Prostate gland (tissue), 2 donors: ENCODE results near the gene MAGI2. TPM values are rescaled to one million over a fixed set of nuclear protein-coding genes. Genes with fewer than 3 reads are reported as not detected.

Source experiments
- DNase-seq: peaks from one replicate; pipeline ENCODE4 v3.0.0-alpha.2; 2019; ENCODE audit warnings: low spot score
- H3K27ac ChIP-seq, 2 donors: fragments of 200-600 bp; sonication (generic); 2 replicates each; pipeline ENCODE4 v1.5.1; 2017 to 2019
- H3K27me3 ChIP-seq: fragments of 200-600 bp; sonication (generic); replicated peaks from 2 replicates; pipeline ENCODE4 v1.5.1; 2019; ENCODE audit not compliant: insufficient read depth
- H3K36me3 ChIP-seq, 2 donors: fragments of 200-600 bp; sonication (generic); 1 replicate in 1 of 2; 2 replicates in 1 of 2; pipeline versions ENCODE4 v1.5.1 to v1.8.1; 2017 to 2019
- H3K4me1 ChIP-seq: fragments of 200-600 bp; sonication (generic); replicated peaks from 2 replicates; pipeline ENCODE4 v1.5.1; 2019
- H3K4me3 ChIP-seq, 2 donors: fragments of 200-600 bp; sonication (generic); 2 replicates each; pipeline ENCODE4 v1.5.1; 2017 to 2019
- H3K9me3 ChIP-seq: fragments of 200-600 bp; sonication (generic); 2 replicates; pipeline ENCODE4 v1.5.1; 2017
- POLR2A ChIP-seq: fragments of 450-650 bp; IDR thresholded peaks from one replicate; pipeline ENCODE4 v1.6.1; 2016; ENCODE audit warnings: antibody characterized with exemption, mild to moderate bottlenecking
- POLR2AphosphoS5 ChIP-seq: sonication (generic); formaldehyde crosslinking; IDR thresholded peaks from one replicate; pipeline ENCODE4 v1.6.1; 2017; ENCODE audit warnings: antibody characterized with exemption
- WGBS: methylation state at CpG from one replicate; pipeline ENCODE4 v1.1.5; 2018; 5-methylcytosine and 5-hydroxymethylcytosine counted together
- intact Hi-C: fragments of 100-400 bp; cut with DNase I; formaldehyde crosslinking; loops from one replicate; pipeline ENCODE4 v1.14.2; 2022
- total RNA-seq, 2 donors: library from RNA; depleted of rRNA; stranded (reverse); fragments of >200 nt; gene quantifications; one replicate each; pipeline ENCODE4 v1.1.0, GENCODE V29; 2016
- TF ChIP-seq, protein P1 (sequence below), 4 experiments: fragments of 200-600 bp in 2 of 4; fragments of 450-650 bp in 2 of 4; sonication (generic) in 2 of 4; IDR thresholded peaks; 1 replicate in 3 of 4; 2 replicates in 1 of 4; pipeline ENCODE4 v1.5.1; 2016 to 2019; ENCODE audit warnings: antibody characterized with exemption in 4 of 4, mild to moderate bottlenecking in 2 of 4, moderate library complexity in 2 of 4

The MAGI2 gene
- total RNA-seq, 2 donors from 2014 or later, result 27.1 to 31.3 TPM

DNA sequence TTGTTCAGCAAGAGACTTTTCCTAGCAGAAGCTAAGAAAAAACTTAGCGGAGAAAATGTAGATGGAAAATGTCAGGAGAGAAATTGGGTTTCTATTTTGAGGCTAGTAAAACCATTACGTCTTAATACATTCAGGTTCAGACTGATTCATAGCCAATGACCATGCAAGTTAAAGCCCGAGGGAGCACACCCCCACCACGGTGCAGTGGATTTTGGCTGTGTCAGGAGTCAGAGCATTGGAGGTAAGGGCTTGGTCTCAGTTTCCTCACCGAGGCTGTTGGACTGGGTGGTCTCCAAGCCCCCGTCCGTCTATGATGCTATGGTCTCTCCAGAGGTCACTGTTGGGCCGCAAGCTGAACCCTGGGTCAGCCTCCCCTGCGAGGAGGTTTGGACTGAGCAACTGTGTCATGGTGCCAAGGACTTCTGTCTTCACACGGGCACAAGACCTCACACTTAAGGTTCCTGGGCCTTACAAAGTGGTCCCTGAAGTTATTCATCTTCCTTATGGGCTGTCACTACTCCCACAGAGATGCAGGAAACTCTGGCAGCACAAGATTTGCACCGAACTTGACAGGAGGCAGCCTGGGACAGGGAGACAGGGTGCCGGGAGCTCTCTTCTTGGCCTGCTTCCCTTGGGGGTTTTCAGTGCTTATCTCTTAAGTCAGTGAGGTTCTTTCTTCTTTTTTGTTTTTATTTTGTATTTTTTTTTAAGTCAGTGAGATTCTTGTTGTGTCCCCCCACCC, 1468.1 kb downstream of the MAGI2 start:
- H3K27me3 ChIP-seq, result peaks cover 2% of the 10 kb centered on the region
- no peak overlapping the region for H3K27ac ChIP-seq
- H3K9me3 ChIP-seq, result no peaks in the 10 kb centered on the region
- no peak overlapping the region for H3K4me3 ChIP-seq
- no peaks in the 10 kb centered on the region for H3K36me3 ChIP-seq
- TF ChIP-seq POLR2AphosphoS5 (no peak), POLR2A (no peak)
- TF ChIP-seq, protein P1, sequence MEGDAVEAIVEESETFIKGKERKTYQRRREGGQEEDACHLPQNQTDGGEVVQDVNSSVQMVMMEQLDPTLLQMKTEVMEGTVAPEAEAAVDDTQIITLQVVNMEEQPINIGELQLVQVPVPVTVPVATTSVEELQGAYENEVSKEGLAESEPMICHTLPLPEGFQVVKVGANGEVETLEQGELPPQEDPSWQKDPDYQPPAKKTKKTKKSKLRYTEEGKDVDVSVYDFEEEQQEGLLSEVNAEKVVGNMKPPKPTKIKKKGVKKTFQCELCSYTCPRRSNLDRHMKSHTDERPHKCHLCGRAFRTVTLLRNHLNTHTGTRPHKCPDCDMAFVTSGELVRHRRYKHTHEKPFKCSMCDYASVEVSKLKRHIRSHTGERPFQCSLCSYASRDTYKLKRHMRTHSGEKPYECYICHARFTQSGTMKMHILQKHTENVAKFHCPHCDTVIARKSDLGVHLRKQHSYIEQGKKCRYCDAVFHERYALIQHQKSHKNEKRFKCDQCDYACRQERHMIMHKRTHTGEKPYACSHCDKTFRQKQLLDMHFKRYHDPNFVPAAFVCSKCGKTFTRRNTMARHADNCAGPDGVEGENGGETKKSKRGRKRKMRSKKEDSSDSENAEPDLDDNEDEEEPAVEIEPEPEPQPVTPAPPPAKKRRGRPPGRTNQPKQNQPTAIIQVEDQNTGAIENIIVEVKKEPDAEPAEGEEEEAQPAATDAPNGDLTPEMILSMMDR (IDR thresholded peaks at IDR 0.05), result no peak
- no peaks in the 10 kb centered on the region for H3K4me1 ChIP-seq
- intact Hi-C loops, result no loop called here
- DNase-seq, result no peak
- 77% methylated on average over 12 of the region's 12 CpGs for WGBS

DNA sequence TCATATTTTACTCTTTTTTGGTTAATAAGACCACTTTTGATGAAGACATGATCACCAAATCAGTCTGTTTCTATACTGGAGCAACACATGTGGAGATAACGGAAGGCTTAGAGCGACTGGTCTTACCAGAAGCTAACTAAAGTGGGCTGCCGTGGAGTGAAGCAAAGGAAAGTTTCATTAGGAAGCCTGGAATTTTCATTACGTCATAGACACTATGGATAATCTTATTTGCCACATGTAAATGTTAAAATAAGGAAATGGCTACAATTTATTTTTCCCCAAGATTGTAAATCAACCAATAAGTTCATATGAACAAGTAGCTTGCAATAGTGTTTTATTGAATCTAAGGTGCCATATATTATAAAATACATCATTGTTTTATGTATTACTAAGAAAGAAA, 1469.5 kb downstream of the MAGI2 start:
- no peak for DNase-seq
- no peaks in the 10 kb centered on the region for H3K4me1 ChIP-seq
- H3K9me3 ChIP-seq, result no peaks in the 10 kb centered on the region
- H3K4me3 ChIP-seq, result no peak overlapping the region
- no peaks in the 10 kb centered on the region for H3K36me3 ChIP-seq
- H3K27me3 ChIP-seq, result peaks cover 2% of the 10 kb centered on the region
- TF ChIP-seq POLR2A (no peak), POLR2AphosphoS5 (no peak)
- TF ChIP-seq, protein P1 (IDR thresholded peaks at IDR 0.05), result no peak
- intact Hi-C loops, result no loop called here
- 90% methylated on average over 4 of the region's 4 CpGs for WGBS
- H3K27ac ChIP-seq, result no peak overlapping the region

DNA sequence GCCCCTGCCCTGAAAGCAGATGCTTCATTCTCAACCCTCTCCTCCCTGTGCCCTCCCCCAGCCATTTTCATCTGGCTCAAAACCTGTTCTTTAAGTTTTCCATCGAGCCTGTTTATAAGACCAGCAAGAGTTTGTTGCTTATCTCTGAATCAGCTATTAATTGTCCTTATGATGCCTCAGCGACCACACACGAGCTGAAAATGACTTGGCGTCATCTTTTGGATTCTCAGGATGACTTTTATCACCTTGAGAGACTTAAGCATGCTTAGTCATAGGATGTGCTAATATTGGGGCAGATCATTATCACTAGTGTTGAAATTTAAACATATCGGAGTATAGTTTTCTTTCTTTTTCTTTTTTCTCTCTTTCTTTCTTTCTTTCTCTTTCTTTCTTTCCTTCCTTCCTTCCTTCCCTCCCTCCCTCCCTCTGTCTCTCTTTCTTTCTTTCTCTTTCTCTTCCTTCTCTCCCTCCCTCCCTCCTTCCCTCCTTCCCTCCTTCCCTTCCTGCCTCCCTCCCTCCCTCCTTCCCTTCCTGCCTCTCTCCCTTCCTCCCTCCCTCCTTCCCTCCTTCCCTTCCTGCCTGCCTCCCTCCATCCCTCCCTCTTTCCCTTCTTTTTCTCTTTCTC, 1470.4 kb downstream of the MAGI2 start:
- Histone ChIP-seq H3K9me3 (no peaks in the 10 kb centered on the region), H3K27ac (no peak overlapping the region), H3K36me3 (no peaks in the 10 kb centered on the region), H3K4me3 (no peak overlapping the region), H3K27me3 (peaks cover 2% of the 10 kb centered on the region), H3K4me1 (no peaks in the 10 kb centered on the region)
- no peak for DNase-seq
- intact Hi-C loops, result no loop called here
- TF ChIP-seq, protein P1 (IDR thresholded peaks at IDR 0.05), result no peak
- no peak for TF ChIP-seq POLR2AphosphoS5
- TF ChIP-seq POLR2A, result no peak
- 45% methylated on average over 5 of the region's 5 CpGs for WGBS

DNA sequence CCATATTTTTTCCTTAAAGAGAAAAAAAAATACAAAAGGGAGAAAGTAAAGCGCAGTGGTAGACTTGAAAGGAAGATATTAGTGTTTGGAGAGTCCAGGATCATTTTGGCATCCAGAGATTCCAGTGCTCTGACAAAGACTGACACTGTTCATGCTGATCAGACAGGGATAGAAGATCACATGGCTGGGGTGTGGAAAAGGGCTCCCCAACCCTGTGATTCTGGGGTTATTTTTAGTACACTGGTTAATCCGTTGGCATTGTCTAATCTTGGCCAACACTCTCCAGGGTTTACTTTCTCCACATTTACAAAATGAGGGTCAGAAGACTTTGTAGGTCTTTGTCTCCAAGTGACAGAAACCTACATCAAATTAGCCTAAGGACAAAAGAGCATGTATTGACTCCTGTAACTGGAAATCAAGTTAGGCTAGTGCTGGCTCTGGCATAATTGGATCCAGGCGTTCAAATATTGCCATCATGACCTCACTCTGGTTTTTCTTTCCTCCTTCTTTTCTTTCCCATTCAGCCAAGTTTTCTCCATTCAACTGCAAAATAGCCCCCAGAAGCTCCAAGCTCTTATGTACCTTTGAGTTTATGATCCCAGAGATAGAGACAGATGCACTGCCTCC, 1473.3 kb downstream of the MAGI2 start:
- no peaks in the 10 kb centered on the region for H3K4me1 ChIP-seq
- 86% methylated on average over 3 of the region's 3 CpGs for WGBS
- H3K4me3 ChIP-seq, result no peak overlapping the region
- no peaks in the 10 kb centered on the region for H3K9me3 ChIP-seq
- no peaks in the 10 kb centered on the region for H3K36me3 ChIP-seq
- intact Hi-C loops, result no loop called here
- peaks cover 2% of the 10 kb centered on the region for H3K27me3 ChIP-seq
- no peak overlapping the region for H3K27ac ChIP-seq
- TF ChIP-seq POLR2A, result no peak
- TF ChIP-seq, protein P1 (IDR thresholded peaks at IDR 0.05), result no peak
- no peak for TF ChIP-seq POLR2AphosphoS5
- DNase-seq, result no peak
